ENCODE results near the gene ANKFY1.

GRCh38 chr17:4310354-4311060, 46.7 kb upstream of the ANKFY1 start:
- TF ChIP-seq CTCF (IDR thresholded peaks at IDR 0.05), result no peak
- TF ChIP-seq EP300 (IDR thresholded peaks at IDR 0.05), result no peak
- TF ChIP-seq POLR2A (IDR thresholded peaks at IDR 0.05), result no peak
